Lower lobe of right lung (tissue), 2 donors: ENCODE results near the gene GOLGA6L1. TPM values are rescaled to one million over a fixed set of nuclear protein-coding genes. Genes with fewer than 3 reads are reported as not detected.
"Not testable (repeated sequence)": the region's sequence is repeated elsewhere in the genome, so short reads cannot be mapped to it uniquely, and the experiment has no call there.

Experiments
- ATAC-seq, 2 donors: fragments of 200-7000 bp; cut with Tn5 transposase; one replicate each; pipeline ENCODE4 v1.9.1; 2020 to 2022; ENCODE audit warnings: mild to moderate bottlenecking in 2 of 2, moderate library complexity in 2 of 2
- DNase-seq: peaks from one replicate; pipeline ENCODE4 v3.0.0-alpha.2; 2020
- H3K27ac ChIP-seq: fragments of 200-600 bp; one replicate; pipeline ENCODE4 v1.8.0; 2022
- H3K27me3 ChIP-seq: fragments of 200-600 bp; one replicate; pipeline ENCODE4 v1.8.0; 2022; ENCODE audit warnings: low read depth
- H3K36me3 ChIP-seq: fragments of 200-600 bp; one replicate; pipeline ENCODE4 v1.8.0; 2022; ENCODE audit warnings: mild to moderate bottlenecking
- H3K4me1 ChIP-seq: fragments of 200-600 bp; one replicate; pipeline ENCODE4 v1.8.0; 2022
- H3K4me3 ChIP-seq: fragments of 200-600 bp; one replicate; pipeline ENCODE4 v1.8.0; 2022; ENCODE audit warnings: mild to moderate bottlenecking
- H3K9me3 ChIP-seq: fragments of 200-600 bp; one replicate; pipeline ENCODE4 v1.8.0; 2022
- intact Hi-C: fragments of 100-400 bp; cut with DNase I; formaldehyde crosslinking; loops from one replicate; pipeline ENCODE4 v1.11.0; 2022
- total RNA-seq: library from RNA; stranded (reverse); fragmentation: NEBNext Ultra II Directional; extraction: Animal tissue kit (Norgen Biotek cat#: 25700); gene quantifications from one replicate; pipeline ENCODE4 v1.2.1, GENCODE V29; 2021
- TF ChIP-seq, protein P1 (sequence below): fragments of 200-600 bp; IDR thresholded peaks from one replicate; pipeline ENCODE4 v1.8.0; 2022; ENCODE audit warnings: antibody characterized with exemption, mild to moderate bottlenecking
- donor health status: DM: no; HTN: yes; CAD: no; lungs with severe emphysema.

The GOLGA6L1 gene
- total RNA-seq, 1 donor from 2014 or later, result not detected

DNA sequence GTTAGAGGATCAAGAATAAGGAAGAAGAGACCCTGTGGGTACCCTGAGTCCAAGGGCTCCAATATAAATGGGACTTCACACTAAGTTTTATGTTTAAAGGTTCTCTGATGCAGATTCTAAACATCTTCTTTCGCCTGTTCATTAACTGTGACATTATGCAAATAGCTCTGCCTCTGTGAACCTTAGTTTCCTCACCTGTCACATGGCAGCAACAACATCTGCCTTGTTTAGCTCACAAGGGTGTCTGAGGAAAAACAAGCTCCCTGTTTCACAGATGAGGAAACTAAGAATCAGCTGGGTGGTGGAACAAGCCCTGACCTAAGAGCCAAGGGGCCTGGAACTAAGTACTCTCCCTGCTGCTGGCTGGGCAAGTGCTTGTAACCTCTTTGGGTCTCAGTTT is 40.8 kb downstream of the GOLGA6L1 start:
- ATAC-seq (no peak), DNase-seq (no peak)
- H3K27ac ChIP-seq, result no peak overlapping the region
- H3K9me3 ChIP-seq, result no peaks in the 10 kb centered on the region
- no peak overlapping the region for H3K4me3 ChIP-seq
- peaks cover 4% of the 10 kb centered on the region for H3K27me3 ChIP-seq
- intact Hi-C loops, result no loop called here
- no peaks in the 10 kb centered on the region for H3K36me3 ChIP-seq
- TF ChIP-seq, protein P1, sequence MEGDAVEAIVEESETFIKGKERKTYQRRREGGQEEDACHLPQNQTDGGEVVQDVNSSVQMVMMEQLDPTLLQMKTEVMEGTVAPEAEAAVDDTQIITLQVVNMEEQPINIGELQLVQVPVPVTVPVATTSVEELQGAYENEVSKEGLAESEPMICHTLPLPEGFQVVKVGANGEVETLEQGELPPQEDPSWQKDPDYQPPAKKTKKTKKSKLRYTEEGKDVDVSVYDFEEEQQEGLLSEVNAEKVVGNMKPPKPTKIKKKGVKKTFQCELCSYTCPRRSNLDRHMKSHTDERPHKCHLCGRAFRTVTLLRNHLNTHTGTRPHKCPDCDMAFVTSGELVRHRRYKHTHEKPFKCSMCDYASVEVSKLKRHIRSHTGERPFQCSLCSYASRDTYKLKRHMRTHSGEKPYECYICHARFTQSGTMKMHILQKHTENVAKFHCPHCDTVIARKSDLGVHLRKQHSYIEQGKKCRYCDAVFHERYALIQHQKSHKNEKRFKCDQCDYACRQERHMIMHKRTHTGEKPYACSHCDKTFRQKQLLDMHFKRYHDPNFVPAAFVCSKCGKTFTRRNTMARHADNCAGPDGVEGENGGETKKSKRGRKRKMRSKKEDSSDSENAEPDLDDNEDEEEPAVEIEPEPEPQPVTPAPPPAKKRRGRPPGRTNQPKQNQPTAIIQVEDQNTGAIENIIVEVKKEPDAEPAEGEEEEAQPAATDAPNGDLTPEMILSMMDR, result no peak
- no peaks in the 10 kb centered on the region for H3K4me1 ChIP-seq

DNA sequence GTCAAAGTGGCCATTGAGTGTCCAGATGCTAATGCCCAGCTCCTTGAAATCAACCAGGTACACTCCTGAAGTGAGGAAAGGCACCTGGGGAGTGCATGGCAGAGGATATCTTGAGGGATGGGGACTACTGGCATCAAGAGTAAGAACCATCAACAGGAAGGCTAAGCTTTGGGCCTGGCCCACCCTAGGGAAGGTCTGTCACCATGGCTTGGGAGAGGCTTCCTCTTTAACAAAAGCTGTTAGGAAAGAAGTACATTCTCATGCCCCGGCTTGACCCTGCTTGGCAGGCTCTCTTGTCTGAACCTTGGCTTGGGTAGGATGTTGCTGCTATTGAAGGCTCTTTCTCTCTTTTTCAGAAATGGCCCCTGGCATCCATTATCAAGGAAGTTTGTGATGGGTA is 53.5 kb downstream of the GOLGA6L1 start:
- Histone ChIP-seq H3K4me1 (no peaks in the 10 kb centered on the region), H3K27me3 (peaks cover 6% of the 10 kb centered on the region), H3K27ac (no peak overlapping the region), H3K4me3 (no peak overlapping the region), H3K9me3 (no peaks in the 10 kb centered on the region), H3K36me3 (no peaks in the 10 kb centered on the region)
- ATAC-seq (no peak), DNase-seq (no peak)
- TF ChIP-seq, protein P1, result no peak
- intact Hi-C loops, result no loop called here

DNA sequence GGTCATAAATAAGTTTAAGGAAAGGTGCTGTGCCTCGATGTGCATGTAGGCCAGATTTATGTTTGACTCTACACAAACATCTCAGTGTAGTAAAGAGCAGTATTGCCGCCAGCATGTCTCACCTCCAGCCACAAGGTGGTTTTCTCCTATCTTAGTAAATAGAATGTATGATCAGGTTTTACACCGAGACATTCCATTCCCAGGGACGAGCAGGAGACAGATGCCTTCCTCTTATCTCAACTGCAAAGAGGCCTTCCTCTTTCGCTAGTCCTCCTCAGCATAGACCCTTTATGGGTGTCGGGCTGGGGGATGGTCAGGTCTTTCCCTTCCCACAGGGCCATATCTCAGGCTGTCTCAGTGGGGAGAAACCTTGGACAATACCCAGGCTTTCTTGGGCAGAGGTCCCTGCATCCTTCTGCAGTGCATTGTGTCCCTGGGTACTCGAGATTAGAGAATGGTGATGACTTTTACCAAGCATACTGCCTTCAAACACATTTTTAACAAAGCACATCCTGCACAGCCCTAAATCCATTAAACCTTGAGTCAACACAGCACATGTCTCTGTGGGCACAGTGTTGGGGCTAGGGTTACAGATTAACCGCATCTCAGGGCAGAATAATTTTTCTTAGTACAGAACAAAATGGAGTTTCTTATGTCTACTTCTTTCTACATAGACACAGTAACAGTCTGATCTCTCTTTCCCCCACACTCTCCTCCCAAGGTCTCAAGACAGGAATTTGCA is 54.5 kb downstream of the GOLGA6L1 start:
- intact Hi-C loops, DNase-seq, H3K27me3 ChIP-seq, H3K36me3 ChIP-seq, H3K27ac ChIP-seq, H3K4me1 ChIP-seq, H3K9me3 ChIP-seq, H3K4me3 ChIP-seq, ATAC-seq: not testable (repeated sequence)

DNA sequence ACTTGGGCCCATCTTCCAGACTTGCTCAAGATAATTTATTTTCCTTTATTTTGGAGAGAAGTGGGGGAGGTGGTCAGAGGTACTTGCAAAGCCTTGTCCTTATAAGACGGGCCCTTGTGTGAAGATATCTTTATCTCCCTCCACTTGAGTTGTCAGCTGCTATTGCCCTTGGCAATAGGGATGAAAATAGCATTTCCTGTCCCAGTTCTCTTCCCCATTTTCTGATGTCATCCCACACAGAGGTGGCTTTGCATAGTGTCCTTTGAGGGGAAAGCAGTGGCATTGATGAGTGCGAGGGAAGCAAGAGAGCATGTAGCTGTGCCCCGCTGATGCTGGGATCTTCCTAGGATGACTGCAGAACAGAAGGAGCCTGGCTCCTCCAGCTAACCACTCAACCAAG is 55.4 kb downstream of the GOLGA6L1 start:
- Histone ChIP-seq H3K27me3 (no peaks in the 10 kb centered on the region), H3K4me1 (no peaks in the 10 kb centered on the region), H3K27ac (no peak overlapping the region), H3K4me3 (no peak overlapping the region), H3K9me3 (no peaks in the 10 kb centered on the region), H3K36me3 (no peaks in the 10 kb centered on the region)
- no peak for ATAC-seq
- intact Hi-C loops, result no loop called here
- no peak for DNase-seq
- TF ChIP-seq, protein P1, result no peak

DNA sequence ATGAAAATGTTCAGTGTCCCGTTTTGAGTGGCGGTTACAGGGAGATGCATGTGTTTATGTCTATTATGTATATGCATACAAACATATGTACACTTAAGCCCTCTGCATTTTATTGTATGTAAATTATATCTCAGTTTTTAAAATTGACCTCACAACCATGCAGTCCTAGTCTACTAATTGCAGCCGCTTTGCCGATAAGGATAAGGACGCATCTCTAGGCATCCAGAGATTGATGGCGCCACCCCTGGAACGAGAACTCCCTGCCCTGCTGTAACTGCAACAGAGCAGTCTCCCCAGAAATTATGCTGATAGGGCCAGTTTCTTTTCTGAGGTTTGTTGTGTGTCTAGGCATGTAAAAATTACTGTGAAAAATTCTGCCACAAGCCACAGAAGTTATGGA is 56.9 kb downstream of the GOLGA6L1 start:
- H3K36me3 ChIP-seq, result no peaks in the 10 kb centered on the region
- H3K27ac ChIP-seq, result no peak overlapping the region
- ATAC-seq (no peak), DNase-seq (no peak)
- H3K27me3 ChIP-seq, result peaks cover 7% of the 10 kb centered on the region
- H3K4me3 ChIP-seq, result no peak overlapping the region
- intact Hi-C loops, result no loop called here
- H3K9me3 ChIP-seq, result no peaks in the 10 kb centered on the region
- H3K4me1 ChIP-seq, result no peaks in the 10 kb centered on the region
- TF ChIP-seq, protein P1, result no peak

Other genes with a start within 250 kb of the GOLGA6L1 start
- gene CYFIP1, start 156.5 kb downstream of the GOLGA6L1 start, total RNA-seq, result 153 TPM
- gene TUBGCP5, start 97.3 kb downstream of the GOLGA6L1 start, total RNA-seq, result 12.9 TPM
- gene GOLGA6L26, start 197.4 kb upstream of the GOLGA6L1 start, total RNA-seq, result not detected
- 0.53 TPM for gene GOLGA8S, start 217.9 kb upstream of the GOLGA6L1 start, total RNA-seq